Activated naive CD8-positive, alpha-beta T cell treated with anti-CD3 and anti-CD28 coated beads, Interleukin-2, amount 50 U/mL, for 24 hours (primary cell): ENCODE results near the gene ARFGEF2.

Experiments used
- ATAC-seq: fragments of 150-1000 bp; cut with Tn5 transposase; one replicate; pipeline ENCODE4 v1.10.0; 2021
- DNase-seq: peaks from one replicate; pipeline ENCODE4 v3.0.0; 2021
- H3K27ac Mint-ChIP-seq: one replicate; pipeline ENCODE4 v1.8.0; 2021; ENCODE audit warnings: mild to moderate bottlenecking, mixed read lengths
- H3K27me3 Mint-ChIP-seq: one replicate; pipeline ENCODE4 v1.8.0; 2021; ENCODE audit warnings: mixed read lengths
- H3K36me3 Mint-ChIP-seq: one replicate; pipeline ENCODE4 v1.8.0; 2021; ENCODE audit warnings: low read depth, mixed read lengths
- H3K4me1 Mint-ChIP-seq: one replicate; pipeline ENCODE4 v1.8.0; 2021; ENCODE audit warnings: mixed read lengths
- H3K4me3 Mint-ChIP-seq: one replicate; pipeline ENCODE4 v1.8.0; 2021; ENCODE audit warnings: mild to moderate bottlenecking, moderate library complexity, mixed read lengths
- H3K9me3 Mint-ChIP-seq: one replicate; pipeline ENCODE4 v1.8.0; 2021; ENCODE audit warnings: mixed read lengths

ARFGEF2 gene

DNA sequence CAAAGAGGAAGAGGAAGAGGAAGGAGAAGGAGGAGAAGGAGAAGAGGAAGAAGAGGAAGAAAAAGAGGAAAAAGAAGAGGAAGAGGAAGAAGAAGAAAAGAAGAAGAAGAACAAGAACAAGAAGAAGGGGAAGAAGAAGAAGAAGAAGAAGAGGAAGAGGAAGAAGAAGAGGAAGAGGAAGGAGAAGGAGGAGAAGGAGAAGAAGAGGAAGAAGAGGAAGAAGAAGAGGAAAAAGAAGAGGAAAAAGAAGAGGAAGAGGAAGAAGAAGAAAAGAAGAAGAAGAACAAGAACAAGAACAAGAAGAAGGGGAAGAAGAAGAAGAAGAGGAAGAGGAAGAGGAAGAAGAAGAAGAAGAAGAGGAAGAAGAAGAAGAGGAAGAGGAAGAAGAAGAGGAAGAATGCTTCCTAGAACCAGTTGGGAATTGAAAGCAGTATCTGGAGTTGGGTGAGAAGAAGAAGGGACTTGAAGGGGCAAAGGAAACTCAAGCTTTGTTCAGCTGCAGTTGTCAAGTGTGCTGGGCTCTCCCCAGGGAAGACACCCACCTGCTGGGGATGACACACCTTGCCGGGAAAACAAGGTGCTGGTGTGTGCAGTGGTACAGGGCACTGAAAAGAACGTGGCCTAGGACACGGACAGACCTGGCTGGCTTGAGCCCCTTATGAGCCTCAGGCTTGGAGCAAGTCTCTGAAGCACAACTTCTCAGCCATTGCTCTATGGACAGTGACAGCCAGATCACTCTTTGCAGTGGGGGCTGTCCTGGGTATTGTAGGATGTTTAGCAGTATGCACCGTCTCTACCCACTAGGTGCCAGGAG is 30.1 kb upstream of the ARFGEF2 start:
- no peaks in the 10 kb centered on the region for H3K36me3 Mint-ChIP-seq
- no peak overlapping the region for H3K27ac Mint-ChIP-seq
- no peak for DNase-seq
- H3K4me1 Mint-ChIP-seq, result peaks cover 3% of the 10 kb centered on the region
- no peaks in the 10 kb centered on the region for H3K27me3 Mint-ChIP-seq
- H3K9me3 Mint-ChIP-seq, result peaks cover 5% of the 10 kb centered on the region
- H3K4me3 Mint-ChIP-seq, result no peak overlapping the region
- no peak for ATAC-seq

DNA sequence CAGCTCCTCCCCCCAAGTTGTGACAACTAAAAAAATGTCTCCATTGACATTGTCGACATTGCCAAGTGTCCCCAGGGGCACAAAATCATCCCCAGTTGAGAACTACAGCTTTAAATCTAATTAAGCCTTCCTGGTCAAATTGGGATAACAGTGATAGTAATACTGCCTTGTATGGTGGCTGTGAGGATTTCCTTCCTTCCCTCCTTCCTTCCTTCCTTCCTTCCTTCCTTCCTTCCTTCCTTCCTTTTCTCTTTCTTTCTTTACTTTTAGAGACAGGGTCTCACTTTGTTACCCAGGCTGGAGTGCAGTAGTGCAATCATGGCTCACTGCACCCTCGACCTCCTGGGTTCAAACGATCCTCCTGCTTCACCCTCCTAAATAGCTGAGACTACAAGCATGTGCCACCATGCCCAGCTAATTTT is 29.5 kb upstream of the ARFGEF2 start:
- Mint-ChIP-seq H3K27me3 (no peaks in the 10 kb centered on the region), H3K36me3 (no peaks in the 10 kb centered on the region), H3K9me3 (peaks cover 5% of the 10 kb centered on the region), H3K27ac (no peak overlapping the region), H3K4me1 (peaks cover 3% of the 10 kb centered on the region), H3K4me3 (no peak overlapping the region)
- ATAC-seq, result no peak
- no peak for DNase-seq

DNA sequence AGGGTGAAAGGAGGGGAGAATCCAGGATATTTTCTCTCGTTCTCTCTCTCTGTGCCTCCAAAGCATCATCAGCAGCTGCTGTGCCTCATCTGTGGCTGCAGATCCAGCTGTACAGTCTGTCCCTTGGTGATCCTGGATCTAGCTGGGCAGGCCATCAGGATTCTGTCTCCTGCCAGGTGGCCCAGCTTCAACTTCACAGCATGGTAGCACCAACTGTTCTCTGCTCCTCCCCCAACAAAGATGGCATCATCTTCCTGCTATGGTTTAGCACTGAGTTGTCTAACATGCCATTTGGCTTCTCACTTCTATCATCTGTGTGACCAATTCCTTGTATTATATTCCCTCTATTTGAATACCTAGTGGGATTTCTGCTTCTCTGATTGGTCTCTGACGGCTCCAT is 28.6 kb upstream of the ARFGEF2 start:
- no peak for DNase-seq
- Mint-ChIP-seq H3K27me3 (no peaks in the 10 kb centered on the region), H3K9me3 (peaks cover 5% of the 10 kb centered on the region), H3K4me1 (peaks cover 4% of the 10 kb centered on the region), H3K27ac (no peak overlapping the region), H3K4me3 (no peak overlapping the region), H3K36me3 (no peaks in the 10 kb centered on the region)
- no peak for ATAC-seq

DNA sequence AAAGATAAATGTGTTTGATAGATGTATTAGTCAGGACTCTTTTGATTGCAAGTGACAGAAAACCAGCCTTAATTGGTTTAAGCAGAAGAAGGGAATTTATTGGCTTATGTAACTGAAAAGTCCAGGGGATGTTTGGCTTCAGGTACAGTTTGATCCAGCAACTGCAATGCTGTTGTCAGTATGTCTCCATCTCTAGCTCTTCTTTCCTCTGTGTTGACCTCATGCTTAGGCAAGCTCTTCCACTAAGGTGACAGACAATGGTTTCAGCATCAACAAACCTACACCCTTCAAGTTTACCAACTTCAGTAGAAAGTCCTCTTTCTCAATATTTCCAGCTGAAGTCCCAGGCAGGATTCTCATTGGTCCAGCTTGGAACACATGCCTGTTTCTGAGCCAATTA is 28.1 kb upstream of the ARFGEF2 start:
- Mint-ChIP-seq H3K4me3 (no peak overlapping the region), H3K27ac (no peak overlapping the region), H3K9me3 (peaks cover 5% of the 10 kb centered on the region), H3K36me3 (no peaks in the 10 kb centered on the region), H3K4me1 (peaks cover 6% of the 10 kb centered on the region), H3K27me3 (no peaks in the 10 kb centered on the region)
- DNase-seq (no peak), ATAC-seq (no peak)

DNA sequence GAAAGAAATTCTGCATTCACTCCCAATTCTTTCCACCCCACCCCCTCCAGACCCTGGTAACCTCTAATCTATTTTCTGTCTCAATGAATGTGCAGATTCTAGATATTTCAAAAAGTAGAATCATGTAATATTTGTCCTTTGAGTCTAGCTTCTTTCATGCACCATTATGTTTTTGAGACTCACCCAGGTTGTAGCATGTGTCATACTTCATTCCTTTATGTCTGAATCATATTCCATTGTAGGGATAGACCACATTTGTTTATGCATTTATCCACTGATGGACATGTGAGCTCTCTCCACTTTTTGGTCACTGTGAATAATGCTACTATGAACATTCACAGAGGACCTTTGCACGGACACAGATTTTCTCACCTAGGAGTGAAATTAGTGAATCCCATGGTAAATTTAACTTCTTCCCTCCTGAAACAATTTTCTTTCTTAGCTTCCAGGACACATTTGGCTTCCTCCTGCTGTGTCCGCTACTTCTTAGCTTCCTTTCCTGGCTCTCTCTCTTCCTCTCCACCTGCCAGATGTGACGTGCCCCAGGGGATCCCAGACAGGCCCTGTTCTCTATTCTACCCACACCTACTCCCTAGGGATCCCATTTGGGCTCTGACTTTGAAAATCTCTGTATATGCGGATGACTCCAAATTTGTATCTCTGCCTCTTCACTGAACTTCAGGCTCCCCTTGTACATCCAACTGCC is 24.1 kb upstream of the ARFGEF2 start:
- no peak for ATAC-seq
- Mint-ChIP-seq H3K4me1 (peaks cover 11% of the 10 kb centered on the region), H3K9me3 (peaks cover 5% of the 10 kb centered on the region), H3K27ac (no peak overlapping the region), H3K27me3 (no peaks in the 10 kb centered on the region), H3K36me3 (no peaks in the 10 kb centered on the region), H3K4me3 (no peak overlapping the region)
- no peak for DNase-seq

DNA sequence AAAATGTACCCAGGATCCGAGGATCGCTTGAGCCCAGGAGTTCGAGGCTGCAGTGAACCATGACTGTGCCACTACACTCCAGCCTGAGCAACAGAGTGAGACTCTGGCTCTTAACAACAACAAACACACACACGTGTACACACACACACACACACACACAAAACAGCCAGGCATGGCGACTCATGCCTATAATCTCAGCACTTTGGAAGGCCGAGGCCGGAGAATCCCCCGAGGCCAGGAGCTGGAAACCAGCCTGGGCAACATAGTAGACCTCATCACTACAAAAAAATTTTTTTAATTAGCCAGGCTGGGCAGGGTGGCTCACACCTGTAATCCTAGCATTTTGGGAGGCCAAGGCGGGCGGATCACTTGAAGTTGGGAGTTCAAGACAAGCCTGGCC is 23.3 kb upstream of the ARFGEF2 start:
- no peak overlapping the region for H3K4me3 Mint-ChIP-seq
- H3K36me3 Mint-ChIP-seq, result no peaks in the 10 kb centered on the region
- ATAC-seq, result no peak

DNA sequence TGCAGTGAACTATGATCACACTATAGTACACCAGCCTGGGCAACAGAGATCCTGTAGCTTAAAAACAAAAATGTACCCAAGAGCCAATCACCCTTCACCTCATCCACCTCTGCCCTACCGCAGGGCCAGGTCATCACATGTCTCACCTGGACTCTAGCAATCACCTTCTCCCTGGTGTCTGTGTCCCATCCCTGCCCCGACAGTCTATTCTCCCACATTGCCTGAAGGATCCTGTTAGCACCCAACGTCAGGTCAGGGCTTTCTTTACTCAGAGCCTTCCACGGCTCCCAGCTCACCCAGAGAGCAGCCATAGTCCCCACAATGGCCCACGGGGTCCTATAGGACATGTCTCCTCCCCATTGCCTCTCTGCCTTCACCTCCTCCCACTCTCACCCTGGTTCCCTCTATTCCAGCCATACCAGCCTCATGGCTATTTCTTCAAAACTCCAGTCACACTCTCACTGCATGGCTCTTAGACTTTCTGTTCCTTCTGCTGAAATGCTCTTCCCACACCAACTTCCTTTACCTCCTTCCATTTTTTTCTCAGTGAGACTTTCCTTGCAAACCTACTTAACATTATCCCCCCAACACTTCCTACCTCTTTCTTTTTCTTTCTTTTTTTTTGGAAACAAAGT is 22.5 kb upstream of the ARFGEF2 start:
- H3K27me3 Mint-ChIP-seq, result no peaks in the 10 kb centered on the region
- no peaks in the 10 kb centered on the region for H3K36me3 Mint-ChIP-seq
- H3K9me3 Mint-ChIP-seq, result no peaks in the 10 kb centered on the region
- ATAC-seq (no peak), DNase-seq (no peak)
- no peak overlapping the region for H3K4me3 Mint-ChIP-seq
- H3K27ac Mint-ChIP-seq, result no peak overlapping the region
- H3K4me1 Mint-ChIP-seq, result peaks cover 8% of the 10 kb centered on the region

More for the DNA sequence above, 23.3 kb upstream of the ARFGEF2 start:
- DNase-seq, result no peak
- H3K4me1 Mint-ChIP-seq, result peaks cover 8% of the 10 kb centered on the region
- H3K9me3 Mint-ChIP-seq, result peaks cover 5% of the 10 kb centered on the region
- no peaks in the 10 kb centered on the region for H3K27me3 Mint-ChIP-seq
- no peak overlapping the region for H3K27ac Mint-ChIP-seq

DNA sequence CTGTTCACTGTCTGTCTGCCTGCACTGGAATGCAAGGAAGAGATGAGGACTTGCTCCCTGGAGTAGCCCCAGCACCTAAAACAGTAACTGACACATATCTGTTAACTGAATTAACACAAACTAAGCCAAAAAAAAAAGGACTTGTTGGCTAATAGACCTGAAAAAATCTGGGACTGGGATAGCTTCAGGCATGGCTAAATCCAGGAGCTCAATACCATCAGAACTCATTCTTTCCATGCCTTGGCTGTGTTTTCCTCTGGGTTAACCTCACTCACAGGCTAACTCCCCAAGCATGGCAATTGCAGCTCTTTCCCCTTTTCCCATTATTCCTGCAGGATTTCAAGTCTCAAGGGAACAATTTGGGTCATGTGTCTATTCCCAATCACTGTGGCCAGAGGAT is 21.6 kb upstream of the ARFGEF2 start:
- no peak overlapping the region for H3K27ac Mint-ChIP-seq
- peaks cover 16% of the 10 kb centered on the region for H3K4me1 Mint-ChIP-seq
- no peaks in the 10 kb centered on the region for H3K36me3 Mint-ChIP-seq
- H3K9me3 Mint-ChIP-seq, result no peaks in the 10 kb centered on the region
- no peaks in the 10 kb centered on the region for H3K27me3 Mint-ChIP-seq
- no peak overlapping the region for H3K4me3 Mint-ChIP-seq
- ATAC-seq (no peak), DNase-seq (no peak)

DNA sequence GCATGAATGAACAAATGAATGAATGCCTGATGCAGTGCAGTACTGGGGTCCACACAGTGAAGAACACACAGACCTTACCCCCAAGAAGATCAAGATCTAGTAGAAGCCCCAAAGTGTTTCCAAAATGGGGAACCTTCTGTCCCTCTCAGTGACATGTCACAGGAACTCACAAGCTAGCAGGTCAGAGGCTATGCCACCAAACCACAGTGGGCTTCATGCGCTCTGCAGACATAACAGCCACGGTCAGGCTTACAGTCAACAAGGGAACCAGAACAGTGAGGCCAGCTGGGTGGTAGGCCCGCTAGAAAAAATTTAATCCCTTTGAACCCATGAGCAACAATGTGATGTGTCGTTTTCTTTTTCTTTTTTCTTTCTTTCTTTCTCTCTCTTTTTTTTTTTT is 20.2 kb upstream of the ARFGEF2 start:
- Mint-ChIP-seq H3K9me3 (no peaks in the 10 kb centered on the region), H3K4me1 (peaks cover 21% of the 10 kb centered on the region), H3K36me3 (no peaks in the 10 kb centered on the region), H3K27me3 (no peaks in the 10 kb centered on the region), H3K4me3 (no peak overlapping the region), H3K27ac (no peak overlapping the region)
- ATAC-seq (no peak), DNase-seq (no peak)

DNA sequence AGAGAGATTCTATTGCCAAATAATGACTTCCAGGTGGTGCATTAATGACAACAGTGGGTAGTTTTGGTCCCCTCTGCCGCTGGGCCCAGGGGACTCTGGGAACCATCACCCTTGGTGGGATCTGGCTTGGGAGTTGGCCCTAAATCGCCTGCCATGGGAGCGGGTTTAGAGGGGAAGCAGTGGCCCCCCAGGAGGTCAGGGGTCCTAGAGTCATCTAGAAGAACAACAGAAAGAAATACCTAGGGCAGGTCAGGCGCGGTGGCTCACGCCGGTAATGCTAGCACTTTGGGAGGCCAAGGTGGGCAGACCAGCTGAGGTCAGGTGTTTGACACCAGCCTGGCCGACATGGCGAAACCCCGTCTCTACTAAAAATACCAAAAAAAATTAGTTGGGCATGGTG is 17.8 kb upstream of the ARFGEF2 start:
- no peaks in the 10 kb centered on the region for H3K36me3 Mint-ChIP-seq
- H3K27me3 Mint-ChIP-seq, result no peaks in the 10 kb centered on the region
- no peak overlapping the region for H3K27ac Mint-ChIP-seq
- DNase-seq, result no peak
- peaks cover 17% of the 10 kb centered on the region for H3K4me1 Mint-ChIP-seq
- peaks cover under 1% of the 10 kb centered on the region for H3K9me3 Mint-ChIP-seq
- no peak for ATAC-seq
- no peak overlapping the region for H3K4me3 Mint-ChIP-seq

DNA sequence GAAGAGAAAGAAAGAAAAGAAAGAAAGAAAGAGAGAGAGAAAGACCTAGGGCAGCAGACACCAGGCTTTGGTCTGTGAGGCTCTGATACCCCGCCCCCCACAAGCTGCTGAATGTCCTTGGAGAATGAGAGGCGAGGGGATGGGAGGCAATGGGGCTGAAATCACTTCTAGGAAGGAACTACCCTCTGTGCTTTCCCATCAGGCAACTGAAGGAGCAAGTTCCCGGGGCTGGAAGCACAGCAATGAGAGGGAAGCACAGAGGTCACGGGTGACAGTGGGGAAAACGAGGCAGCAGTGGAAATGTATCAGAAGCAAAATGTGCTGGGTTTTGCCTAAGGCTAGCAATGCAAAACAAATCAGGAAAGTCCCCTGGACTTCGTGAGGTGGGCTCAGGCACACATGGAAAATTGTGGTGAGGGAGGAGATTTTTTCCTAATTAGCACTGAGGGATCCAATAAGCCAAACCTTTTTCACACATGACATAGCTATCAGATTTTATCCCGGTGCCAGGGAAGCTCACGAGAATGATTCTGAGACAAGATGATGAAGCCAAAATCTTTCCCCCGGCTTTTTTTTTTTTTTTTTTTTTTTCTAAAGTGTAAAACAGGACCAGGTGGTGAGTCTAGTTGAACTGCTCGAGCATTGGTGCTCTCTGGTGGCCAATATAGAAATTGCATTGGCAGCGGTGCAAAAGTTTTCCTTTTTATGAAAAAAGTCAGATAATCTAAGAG is 16.8 kb upstream of the ARFGEF2 start:
- Mint-ChIP-seq H3K4me3 (peak overlapping the region; percentile 33), H3K4me1 (peaks cover 20% of the 10 kb centered on the region), H3K36me3 (peaks cover 3% of the 10 kb centered on the region), H3K27me3 (no peaks in the 10 kb centered on the region), H3K9me3 (peaks cover 4% of the 10 kb centered on the region), H3K27ac (no peak overlapping the region)
- ATAC-seq, result peak; percentile 47
- peak; percentile 74 for DNase-seq

DNA sequence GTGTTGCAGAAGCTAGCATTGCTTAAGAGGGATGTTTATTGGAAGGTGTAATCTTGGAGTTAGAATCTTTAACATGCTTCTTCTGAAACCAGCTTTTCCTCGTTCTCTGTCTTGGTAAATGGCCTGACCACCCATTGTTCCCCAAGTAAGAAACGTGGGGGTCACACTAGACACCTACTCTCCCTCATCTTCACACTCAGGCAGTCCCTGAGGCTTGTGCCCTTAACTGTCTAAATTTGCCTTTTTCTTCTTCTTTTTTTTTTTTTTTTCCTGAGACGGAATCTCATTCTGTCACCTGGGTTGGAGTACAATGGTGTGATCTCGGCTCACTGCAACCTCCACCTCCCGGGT is 16.2 kb upstream of the ARFGEF2 start:
- no peak overlapping the region for H3K4me3 Mint-ChIP-seq
- peaks cover 4% of the 10 kb centered on the region for H3K9me3 Mint-ChIP-seq
- peaks cover 3% of the 10 kb centered on the region for H3K36me3 Mint-ChIP-seq
- ATAC-seq (no peak), DNase-seq (no peak)
- H3K27ac Mint-ChIP-seq, result no peak overlapping the region
- H3K27me3 Mint-ChIP-seq, result no peaks in the 10 kb centered on the region
- H3K4me1 Mint-ChIP-seq, result peaks cover 23% of the 10 kb centered on the region

DNA sequence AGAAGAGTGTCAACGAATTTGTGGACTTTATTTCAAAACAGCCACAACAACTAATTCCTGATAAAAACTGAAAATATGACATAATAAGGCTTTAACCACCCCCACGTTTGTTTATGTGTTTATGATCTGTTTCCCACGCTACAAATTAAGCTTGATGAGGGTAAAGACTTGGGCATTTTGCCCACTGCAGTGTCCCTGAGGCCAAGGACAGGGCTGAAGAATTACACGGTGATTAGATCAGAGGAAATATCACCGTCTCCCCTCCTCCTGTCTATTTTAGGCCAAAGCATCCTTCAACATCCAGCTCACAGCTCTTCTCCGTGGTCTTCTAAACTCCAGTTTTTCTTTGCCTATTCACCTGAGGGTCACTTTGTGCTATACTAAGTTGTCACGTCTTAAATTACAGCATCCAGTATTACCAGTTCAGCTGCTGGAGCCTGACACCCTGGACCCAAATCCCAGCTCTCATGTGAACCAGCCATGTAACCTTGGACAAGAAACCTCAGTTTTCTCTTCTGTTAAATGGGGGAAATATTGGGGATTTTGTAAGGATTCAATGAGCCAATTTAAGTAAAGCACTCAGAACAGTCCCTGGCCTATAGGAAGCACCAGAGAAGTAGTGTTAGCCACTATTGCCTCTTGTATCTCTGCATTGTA is 15.2 kb upstream of the ARFGEF2 start:
- Mint-ChIP-seq H3K36me3 (peaks cover 3% of the 10 kb centered on the region), H3K27me3 (no peaks in the 10 kb centered on the region), H3K27ac (no peak overlapping the region), H3K4me3 (no peak overlapping the region), H3K9me3 (peaks cover 4% of the 10 kb centered on the region), H3K4me1 (peaks cover 27% of the 10 kb centered on the region)
- ATAC-seq (no peak), DNase-seq (no peak)

DNA sequence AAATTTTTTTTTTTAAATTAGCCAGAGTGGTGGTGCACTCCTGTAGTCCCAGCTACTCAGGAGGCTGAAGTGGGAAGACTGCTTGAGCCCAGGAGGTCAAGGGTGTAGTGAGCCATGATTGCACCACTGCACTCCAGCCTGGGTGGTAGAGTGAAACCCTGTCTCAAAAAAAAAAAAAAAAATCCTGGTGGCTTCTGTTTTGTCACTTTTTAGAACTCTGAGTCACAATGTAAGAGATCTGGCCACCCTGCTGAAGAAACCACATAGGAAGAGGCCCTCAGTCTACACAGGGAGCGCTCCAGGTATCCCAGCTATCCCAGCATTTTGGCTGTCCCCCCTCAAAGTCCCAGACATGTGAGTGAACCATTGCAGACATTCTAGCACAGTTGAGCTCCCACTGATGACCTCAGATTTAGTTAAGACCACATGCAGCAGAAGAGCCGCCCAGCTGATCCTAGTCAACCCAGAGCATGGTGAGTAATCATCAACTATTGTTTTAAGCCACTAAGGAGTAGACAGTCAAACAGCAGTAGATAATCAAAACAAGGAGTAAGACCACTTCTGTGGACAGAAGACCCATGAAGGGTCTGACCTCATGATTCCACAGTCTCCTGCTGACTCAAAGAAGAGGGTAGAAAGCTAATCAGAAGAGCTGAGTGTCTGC is 12.7 kb upstream of the ARFGEF2 start:
- H3K27me3 Mint-ChIP-seq, result peaks cover under 1% of the 10 kb centered on the region
- peak; percentile 24 for ATAC-seq

More for the DNA sequence above, 12.7 kb upstream of the ARFGEF2 start:
- DNase-seq, result no peak
- Mint-ChIP-seq H3K4me3 (no peak overlapping the region), H3K36me3 (peaks cover 3% of the 10 kb centered on the region), H3K9me3 (peaks cover 4% of the 10 kb centered on the region), H3K4me1 (peaks cover 31% of the 10 kb centered on the region), H3K27ac (peak overlapping the region; percentile 35)
